Measurements from ENCODE around the gene OR4C15. TPM values are rescaled to one million over a fixed set of nuclear protein-coding genes. Genes with fewer than 3 reads are reported as not detected.

The OR4C15 gene
- not detected in 2 replicates for total RNA-seq (2014; rRNA removed; shearing (Covaris generic); ENCODE audit: low replicate concordance)

GRCh38 chr11:55554169-55554568, at the start of gene OR4C15:
Gene OR4C15, plus strand, starts transcription at chr11:55554469. Its CDS starts 0 bp downstream, at chr11:55554469.
- DNase-seq (ENCODE audit: low read depth): no peak

GRCh38 chr11:55571828-55572227, 17.6 kb downstream of the OR4C15 start, which contains the start of gene OR4C16:
Gene OR4C16, plus strand, starts transcription at chr11:55572128. Its CDS starts 0 bp downstream, at chr11:55572128.
- no peak for DNase-seq (ENCODE audit: low read depth)
- in situ Hi-C loops (cut with HindIII; ENCODE audit: low pct_unique_long_range_greater_than_20kb, low sequenced_read_pairs): no loop called here

More at GRCh38 chr11:55554169-55554568, at the start of gene OR4C15:
- in situ Hi-C loops (cut with HindIII; ENCODE audit: low pct_unique_long_range_greater_than_20kb, low sequenced_read_pairs): no loop called here

GRCh38 chr11:55572548-55572947, 18.3 kb downstream of the OR4C15 start:
- DNase-seq (ENCODE audit: low read depth): no peak
- in situ Hi-C loops (cut with HindIII; ENCODE audit: low pct_unique_long_range_greater_than_20kb, low sequenced_read_pairs): no loop called here

Other genes with a start within 250 kb of the OR4C15 start
- gene OR4A16, start 211.3 kb upstream of the OR4C15 start, total RNA-seq (2014; rRNA removed; shearing (Covaris generic); ENCODE audit: low replicate concordance): not detected in 2 replicates
- not detected in 2 replicates for gene OR4A15, start 186.5 kb upstream of the OR4C15 start, total RNA-seq (2014; rRNA removed; shearing (Covaris generic); ENCODE audit: low replicate concordance)
- not detected in 2 replicates for gene OR4C16, start 17.7 kb downstream of the OR4C15 start, total RNA-seq (2014; rRNA removed; shearing (Covaris generic); ENCODE audit: low replicate concordance)
- not detected in 2 replicates for gene OR4C11, start 53.2 kb downstream of the OR4C15 start, total RNA-seq (2014; rRNA removed; shearing (Covaris generic); ENCODE audit: low replicate concordance)
- gene OR4P4, start 80.6 kb downstream of the OR4C15 start, total RNA-seq (2014; rRNA removed; shearing (Covaris generic); ENCODE audit: low replicate concordance): not detected in 2 replicates
- gene OR4S2, start 93.9 kb downstream of the OR4C15 start, total RNA-seq (2014; rRNA removed; shearing (Covaris generic); ENCODE audit: low replicate concordance): not detected in 2 replicates
- gene OR4C6, start 107.7 kb downstream of the OR4C15 start, total RNA-seq (2014; rRNA removed; shearing (Covaris generic); ENCODE audit: low replicate concordance): not detected in 2 replicates
- gene OR5D13, start 219.0 kb downstream of the OR4C15 start, total RNA-seq (2014; rRNA removed; shearing (Covaris generic); ENCODE audit: low replicate concordance): not detected in 2 replicates
- not detected in 2 replicates for gene OR5D14, start 241.1 kb downstream of the OR4C15 start, total RNA-seq (2014; rRNA removed; shearing (Covaris generic); ENCODE audit: low replicate concordance)